Hematopoietic multipotent progenitor cell (in vitro differentiated cells): ENCODE results near the gene PPP3CB. TPM values are rescaled to one million over a fixed set of nuclear protein-coding genes. Genes with fewer than 3 reads are reported as not detected.

Experiments used
- DNase-seq, 3 donors: peaks; one replicate each; pipeline ENCODE4 v3.0.0-alpha.2; 2011 to 2015; ENCODE audit warnings: low read depth in 2 of 3, low spot score in 2 of 3
- total RNA-seq: library from RNA; depleted of rRNA; stranded (reverse); fragments of >200 nt; gene quantifications from one replicate; pipeline ENCODE4 v1.2.3, GENCODE V29; 2012

The PPP3CB gene
- total RNA-seq, 1 donor, result 7.8 TPM

- no peak for DNase-seq
Measured at GRCh38 chr10:73485320-73485719, 10.5 kb downstream of the PPP3CB start.

- no peak for DNase-seq
Measured at GRCh38 chr10:73480158-73480557, 15.7 kb downstream of the PPP3CB start.

- DNase-seq, result no peak
Measured at GRCh38 chr10:73478636-73479035, 17.2 kb downstream of the PPP3CB start.

GRCh38 chr10:73471226-73471625 is 24.6 kb downstream of the PPP3CB start:
- DNase-seq, result no peak

GRCh38 chr10:73469579-73469978 is 26.2 kb downstream of the PPP3CB start:
- no peak for DNase-seq

- DNase-seq, result no peak
Measured at GRCh38 chr10:73467206-73467605, 28.6 kb downstream of the PPP3CB start.

- DNase-seq, result no peak
Measured at GRCh38 chr10:73465978-73466726, 29.7 kb downstream of the PPP3CB start.

GRCh38 chr10:73460897-73461296 is 34.9 kb downstream of the PPP3CB start:
- no peak for DNase-seq

- DNase-seq, result no peak
Measured at GRCh38 chr10:73459683-73460314, 36.0 kb downstream of the PPP3CB start.

- DNase-seq, result peak in 2 of 3 donors; percentile 36 to 50
Measured at GRCh38 chr10:73456187-73456890, 39.5 kb downstream of the PPP3CB start.

GRCh38 chr10:73449113-73449512 is 46.7 kb downstream of the PPP3CB start:
- no peak for DNase-seq

- DNase-seq, result no peak
Measured at GRCh38 chr10:73448384-73448783, 47.4 kb downstream of the PPP3CB start.

- no peak for DNase-seq
Measured at GRCh38 chr10:73446926-73447325, 48.9 kb downstream of the PPP3CB start.

GRCh38 chr10:73444457-73444856 is 51.4 kb downstream of the PPP3CB start:
- DNase-seq, result no peak

GRCh38 chr10:73439605-73440312 is 56.1 kb downstream of the PPP3CB start:
- no peak for DNase-seq

- DNase-seq, result no peak
Measured at GRCh38 chr10:73439055-73439454, 56.8 kb downstream of the PPP3CB start.

- DNase-seq, result peak in 1 of 3 donors; percentile 31
Measured at GRCh38 chr10:73433538-73433867, 62.3 kb downstream of the PPP3CB start, which contains the start of gene MSS51. TSS of gene MSS51 (minus strand) at chr10:73433561. CDS start at chr10:73428284, 5,277 bp downstream.

GRCh38 chr10:73432646-73433537 is 62.9 kb downstream of the PPP3CB start:
- DNase-seq, result no peak

- no peak for DNase-seq
Measured at GRCh38 chr10:73426318-73426717, 69.5 kb downstream of the PPP3CB start.

- no peak for DNase-seq
Measured at GRCh38 chr10:73424478-73424877, 71.3 kb downstream of the PPP3CB start.
